Neural progenitor cell (in vitro differentiated cells): Measurements from ENCODE around the gene SARM1.

Source experiments
- EZH2 ChIP-seq: fragments of 200-600 bp; sonication (generic); IDR thresholded peaks from 2 replicates; pipeline ENCODE4 v1.6.1; 2017; ENCODE audit warnings: antibody characterized with exemption, mild to moderate bottlenecking, moderate library complexity
- EZH2phosphoT487 ChIP-seq: fragments of 200-600 bp; sonication (generic); IDR thresholded peaks from 2 replicates; pipeline ENCODE4 v1.6.1; 2017; ENCODE audit warnings: antibody characterized with exemption
- TF ChIP-seq, protein P1 (sequence below): fragments of 200-600 bp; sonication (generic); IDR thresholded peaks from 2 replicates; pipeline ENCODE4 v1.5.1; 2017; ENCODE audit warnings: antibody characterized with exemption, mild to moderate bottlenecking

- TF ChIP-seq, protein P1, sequence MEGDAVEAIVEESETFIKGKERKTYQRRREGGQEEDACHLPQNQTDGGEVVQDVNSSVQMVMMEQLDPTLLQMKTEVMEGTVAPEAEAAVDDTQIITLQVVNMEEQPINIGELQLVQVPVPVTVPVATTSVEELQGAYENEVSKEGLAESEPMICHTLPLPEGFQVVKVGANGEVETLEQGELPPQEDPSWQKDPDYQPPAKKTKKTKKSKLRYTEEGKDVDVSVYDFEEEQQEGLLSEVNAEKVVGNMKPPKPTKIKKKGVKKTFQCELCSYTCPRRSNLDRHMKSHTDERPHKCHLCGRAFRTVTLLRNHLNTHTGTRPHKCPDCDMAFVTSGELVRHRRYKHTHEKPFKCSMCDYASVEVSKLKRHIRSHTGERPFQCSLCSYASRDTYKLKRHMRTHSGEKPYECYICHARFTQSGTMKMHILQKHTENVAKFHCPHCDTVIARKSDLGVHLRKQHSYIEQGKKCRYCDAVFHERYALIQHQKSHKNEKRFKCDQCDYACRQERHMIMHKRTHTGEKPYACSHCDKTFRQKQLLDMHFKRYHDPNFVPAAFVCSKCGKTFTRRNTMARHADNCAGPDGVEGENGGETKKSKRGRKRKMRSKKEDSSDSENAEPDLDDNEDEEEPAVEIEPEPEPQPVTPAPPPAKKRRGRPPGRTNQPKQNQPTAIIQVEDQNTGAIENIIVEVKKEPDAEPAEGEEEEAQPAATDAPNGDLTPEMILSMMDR = peak; percentile 71
- peak; percentile 69 for TF ChIP-seq EZH2
- TF ChIP-seq EZH2phosphoT487 = peak; percentile 80
Observed at GRCh38 chr17:28381141-28381825, 9.8 kb downstream of the SARM1 start.
